ENCODE measurements around the gene LPP. TPM values are rescaled to one million over a fixed set of nuclear protein-coding genes. Genes with fewer than 3 reads are reported as not detected.

Gene LPP
- total RNA-seq, 6 experiments from 2014 or later, result 41.5 to 90.5 (median 69.5) TPM

DNA sequence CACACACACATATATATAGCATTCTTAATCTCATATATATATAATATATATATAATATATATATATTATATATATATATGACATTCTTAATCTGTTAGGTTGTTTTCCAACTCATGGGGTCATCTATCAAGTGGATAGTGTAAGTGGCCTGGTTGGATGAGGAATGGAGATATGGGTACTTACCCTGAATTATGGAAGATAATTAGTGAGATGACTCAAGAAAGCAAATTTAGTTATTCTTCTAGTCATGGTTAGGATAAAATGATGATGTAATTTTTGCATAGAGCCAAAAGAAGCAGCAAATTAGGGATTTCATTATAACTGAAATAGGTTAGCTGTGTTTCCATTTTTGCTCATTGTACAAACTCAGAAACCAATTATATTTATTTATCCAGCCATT, 448.2 kb downstream of the LPP start:
- Histone ChIP-seq H3K27ac (no peak overlapping the region), H3K4me3 (no peak overlapping the region), H3K4me1 (no peaks in the 10 kb centered on the region), H3K36me3 (no peaks in the 10 kb centered on the region), H3K9me3 (no peaks in the 10 kb centered on the region), H3K27me3 (no peaks in the 10 kb centered on the region)
- ATAC-seq (no peak), DNase-seq (no peak)
- intact Hi-C loops (cut with DNase I), result no loop called here
- TF ChIP-seq, protein P1, sequence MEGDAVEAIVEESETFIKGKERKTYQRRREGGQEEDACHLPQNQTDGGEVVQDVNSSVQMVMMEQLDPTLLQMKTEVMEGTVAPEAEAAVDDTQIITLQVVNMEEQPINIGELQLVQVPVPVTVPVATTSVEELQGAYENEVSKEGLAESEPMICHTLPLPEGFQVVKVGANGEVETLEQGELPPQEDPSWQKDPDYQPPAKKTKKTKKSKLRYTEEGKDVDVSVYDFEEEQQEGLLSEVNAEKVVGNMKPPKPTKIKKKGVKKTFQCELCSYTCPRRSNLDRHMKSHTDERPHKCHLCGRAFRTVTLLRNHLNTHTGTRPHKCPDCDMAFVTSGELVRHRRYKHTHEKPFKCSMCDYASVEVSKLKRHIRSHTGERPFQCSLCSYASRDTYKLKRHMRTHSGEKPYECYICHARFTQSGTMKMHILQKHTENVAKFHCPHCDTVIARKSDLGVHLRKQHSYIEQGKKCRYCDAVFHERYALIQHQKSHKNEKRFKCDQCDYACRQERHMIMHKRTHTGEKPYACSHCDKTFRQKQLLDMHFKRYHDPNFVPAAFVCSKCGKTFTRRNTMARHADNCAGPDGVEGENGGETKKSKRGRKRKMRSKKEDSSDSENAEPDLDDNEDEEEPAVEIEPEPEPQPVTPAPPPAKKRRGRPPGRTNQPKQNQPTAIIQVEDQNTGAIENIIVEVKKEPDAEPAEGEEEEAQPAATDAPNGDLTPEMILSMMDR (IDR thresholded peaks at IDR 0.05), result no peak
- TF ChIP-seq POLR2A (IDR thresholded peaks at IDR 0.05), result no peak

DNA sequence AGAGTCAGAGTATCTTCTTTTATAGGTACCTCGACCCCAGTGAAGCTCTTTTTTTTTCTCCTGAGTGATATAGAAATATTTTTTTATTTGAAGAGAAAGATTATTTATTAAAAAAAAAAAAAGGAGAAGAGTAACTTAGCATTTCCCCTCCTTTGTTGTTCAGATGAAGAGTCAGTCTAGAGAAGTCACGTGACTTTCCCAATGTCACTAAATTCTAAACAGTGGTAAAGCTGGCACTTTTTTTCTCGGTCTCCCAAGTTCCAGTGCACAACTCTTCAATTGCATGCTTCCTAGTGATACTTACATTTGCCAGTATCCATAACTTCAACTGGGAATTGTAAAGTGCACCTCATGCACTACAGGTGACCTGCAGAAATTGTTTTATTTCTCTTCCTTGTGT, 448.7 kb downstream of the LPP start:
- ATAC-seq, result no peak
- H3K27ac ChIP-seq, result no peak overlapping the region
- intact Hi-C loops (cut with DNase I), result no loop called here
- TF ChIP-seq, protein P1 (IDR thresholded peaks at IDR 0.05), result no peak
- TF ChIP-seq POLR2A (IDR thresholded peaks at IDR 0.05), result no peak
- H3K4me1 ChIP-seq, result no peaks in the 10 kb centered on the region
- 82% methylated on average over 3 of the region's 3 CpGs for WGBS (ENCODE audit: insufficient coverage, low coverage, low lambda C conversion rate, missing lambda C conversion rate)
- H3K27me3 ChIP-seq, result no peaks in the 10 kb centered on the region
- H3K4me3 ChIP-seq, result no peak overlapping the region
- no peaks in the 10 kb centered on the region for H3K9me3 ChIP-seq
- DNase-seq, result no peak
- no peaks in the 10 kb centered on the region for H3K36me3 ChIP-seq

DNA sequence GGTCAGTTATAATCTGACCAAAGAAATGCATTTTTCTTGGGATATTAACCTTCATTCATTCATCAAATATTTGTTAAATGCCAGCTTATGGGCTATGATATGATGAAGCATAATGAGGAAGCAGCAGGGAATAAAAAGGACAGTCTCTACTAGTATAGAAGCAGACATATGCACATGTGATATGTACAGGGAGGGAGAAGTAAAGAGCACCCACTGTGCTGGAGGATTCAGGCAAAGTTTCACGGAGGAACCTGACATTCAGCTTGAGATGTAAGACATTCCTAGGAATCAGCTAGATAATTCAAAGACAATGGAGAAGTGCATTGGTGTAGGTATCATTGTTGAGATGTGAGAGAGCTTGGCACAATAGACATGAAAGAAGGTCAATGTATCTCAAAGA, 450.7 kb downstream of the LPP start:
- no peak for TF ChIP-seq POLR2A (IDR thresholded peaks at IDR 0.05)
- TF ChIP-seq, protein P1 (IDR thresholded peaks at IDR 0.05), result no peak
- DNase-seq, result no peak
- ATAC-seq, result peak in 1 of 4 donors; percentile 26

DNA sequence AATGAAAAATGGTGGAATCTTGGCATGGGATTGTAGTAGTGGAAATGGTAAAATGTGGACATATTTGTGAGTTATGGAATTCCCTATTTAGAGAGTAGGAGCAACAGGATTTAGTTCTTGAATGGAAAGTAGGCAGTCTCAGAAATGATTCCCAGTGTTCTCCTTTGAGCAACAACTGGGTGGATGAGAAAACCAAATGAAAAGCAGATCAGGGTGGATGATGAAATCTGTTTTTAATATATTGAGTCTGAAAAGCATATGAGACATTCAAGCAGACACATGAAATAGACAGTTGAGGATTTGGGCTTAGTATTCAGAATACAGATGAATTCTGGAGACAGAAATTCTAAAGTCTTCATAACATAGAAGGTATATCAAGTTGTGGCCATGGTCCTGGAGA, 451.3 kb downstream of the LPP start:
- no peaks in the 10 kb centered on the region for H3K4me1 ChIP-seq
- H3K27ac ChIP-seq, result no peak overlapping the region
- no peak overlapping the region for H3K4me3 ChIP-seq
- intact Hi-C loops (cut with DNase I), result no loop called here
- no peaks in the 10 kb centered on the region for H3K27me3 ChIP-seq
- no peaks in the 10 kb centered on the region for H3K9me3 ChIP-seq
- TF ChIP-seq, protein P1 (IDR thresholded peaks at IDR 0.05), result no peak
- no peak for TF ChIP-seq POLR2A (IDR thresholded peaks at IDR 0.05)
- DNase-seq (no peak), ATAC-seq (no peak)
- peaks cover 0 to 12% (median 11%) of the 10 kb centered on the region in 4 donors for H3K36me3 ChIP-seq

More for the DNA sequence above, 450.7 kb downstream of the LPP start:
- Histone ChIP-seq H3K4me1 (no peaks in the 10 kb centered on the region), H3K4me3 (no peak overlapping the region), H3K27me3 (no peaks in the 10 kb centered on the region), H3K27ac (no peak overlapping the region), H3K36me3 (peaks cover 0 to 6% (median 5%) of the 10 kb centered on the region in 4 donors), H3K9me3 (no peaks in the 10 kb centered on the region)
- intact Hi-C loops (cut with DNase I), result no loop called here
- WGBS (ENCODE audit: insufficient coverage, low coverage, low lambda C conversion rate, missing lambda C conversion rate), result 92% methylated on average over 1 of the region's 1 CpG

DNA sequence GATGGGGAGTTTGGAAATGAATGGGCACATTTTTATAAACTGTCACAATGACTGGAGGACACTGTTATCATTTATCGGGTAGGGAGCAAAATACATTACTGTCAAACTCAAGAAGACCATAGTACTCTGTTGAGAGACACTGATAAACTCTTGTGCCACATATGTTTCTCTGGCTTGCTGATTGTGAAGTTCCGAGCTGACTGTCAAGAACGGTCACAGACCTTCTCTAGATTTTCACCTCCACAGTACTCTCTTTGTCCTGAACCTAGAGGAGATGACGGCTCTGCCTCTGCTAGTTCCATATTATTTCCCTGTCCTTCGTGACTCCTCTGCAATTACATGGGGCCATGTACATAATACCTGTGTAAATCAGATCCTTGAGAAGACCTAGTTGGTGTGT, 451.9 kb downstream of the LPP start:
- no peak for ATAC-seq
- Histone ChIP-seq H3K27ac (no peak overlapping the region), H3K36me3 (peaks cover 0 to 17% (median 12%) of the 10 kb centered on the region in 4 donors), H3K27me3 (no peaks in the 10 kb centered on the region), H3K4me3 (no peak overlapping the region), H3K4me1 (no peaks in the 10 kb centered on the region), H3K9me3 (no peaks in the 10 kb centered on the region)
- 97% methylated on average over 3 of the region's 5 CpGs for WGBS (ENCODE audit: insufficient coverage, low coverage, low lambda C conversion rate, missing lambda C conversion rate)
- DNase-seq, result no peak
- TF ChIP-seq POLR2A (IDR thresholded peaks at IDR 0.05), result no peak
- TF ChIP-seq, protein P1 (IDR thresholded peaks at IDR 0.05), result no peak
- intact Hi-C loops (cut with DNase I), result no loop called here

Measured in right lobe of liver (tissue), 6 donors.